ENCODE measurements around the gene VPS26B.
"Not testable (repeated sequence)": the region's sequence is repeated elsewhere in the genome, so short reads cannot be mapped to it uniquely, and the experiment has no call there.

VPS26B gene

DNA sequence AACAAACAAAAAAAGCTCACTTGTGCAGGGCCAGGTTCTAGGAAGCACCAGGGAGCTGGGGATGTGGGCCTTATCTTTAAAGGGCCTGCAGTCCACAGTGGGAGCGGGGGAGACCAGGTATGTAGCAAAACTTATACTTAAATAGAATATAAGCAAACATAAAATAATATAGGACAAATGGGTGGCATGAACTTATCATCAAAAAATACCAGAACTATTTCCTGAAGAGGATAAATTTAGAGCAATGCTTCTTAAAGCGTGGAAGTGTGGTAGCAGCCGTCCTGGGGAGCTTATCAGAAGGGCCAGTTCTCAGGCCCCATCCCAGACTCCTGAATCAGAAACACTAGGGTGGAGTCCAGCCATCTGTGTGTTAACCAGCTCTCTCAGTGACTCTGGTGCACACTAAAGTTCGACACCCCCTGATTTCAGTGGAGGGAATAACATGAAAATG is 9.3 kb downstream of the VPS26B start:
- DNase-seq = no peak

DNA sequence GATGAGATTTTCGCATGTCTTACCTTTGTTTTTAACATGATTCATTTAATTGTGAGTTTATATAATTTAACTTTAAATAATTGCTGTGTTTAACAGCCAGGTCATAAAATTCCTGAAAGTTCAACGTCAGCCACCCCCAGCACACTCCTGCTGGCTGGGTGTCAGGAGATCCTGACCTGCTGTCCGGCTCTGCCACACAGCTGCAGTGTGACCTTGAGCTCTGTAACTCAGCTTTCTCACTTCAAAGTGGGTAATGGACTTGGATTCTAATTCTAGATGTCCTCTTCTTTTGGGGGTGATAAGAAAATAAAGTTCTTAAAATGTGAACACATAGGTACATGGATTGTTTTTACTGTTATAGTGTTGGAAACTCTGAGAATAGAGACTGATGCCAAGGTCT is 10.9 kb downstream of the VPS26B start:
- no peak for DNase-seq

DNA sequence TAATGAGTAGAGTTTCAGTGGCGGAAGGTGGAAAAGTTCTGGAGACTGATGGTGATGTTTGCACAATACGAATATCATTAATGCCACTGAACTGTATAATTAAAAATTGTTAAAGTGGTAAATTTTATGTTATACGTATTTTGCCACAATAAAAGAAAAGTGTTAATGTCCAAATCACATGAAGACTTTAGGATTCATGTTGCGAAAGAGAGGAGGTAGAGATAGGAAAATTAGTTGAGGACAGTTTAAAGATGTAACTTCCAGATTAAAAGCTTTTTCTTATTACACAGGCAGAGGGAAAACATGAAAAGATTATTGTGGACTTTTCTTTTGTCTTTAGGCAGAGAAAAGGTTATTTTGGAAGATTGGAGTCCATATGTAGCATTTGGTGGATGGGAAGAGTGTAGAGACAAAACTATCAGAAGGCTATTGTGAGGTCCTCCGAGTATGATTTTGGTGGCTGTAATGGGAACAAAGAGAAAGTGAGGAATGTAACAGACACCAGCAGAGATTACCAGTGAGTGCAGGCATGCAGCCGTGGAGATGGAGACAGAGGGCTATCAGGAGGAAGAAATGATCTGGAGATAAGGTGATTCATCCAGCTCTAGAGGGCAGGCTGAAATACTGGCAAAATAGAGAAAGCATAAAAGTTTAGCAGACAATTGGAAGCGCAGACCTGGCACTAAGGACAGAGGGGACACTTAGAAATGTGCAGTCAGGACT is 12.5 kb downstream of the VPS26B start:
- no peak for DNase-seq

DNA sequence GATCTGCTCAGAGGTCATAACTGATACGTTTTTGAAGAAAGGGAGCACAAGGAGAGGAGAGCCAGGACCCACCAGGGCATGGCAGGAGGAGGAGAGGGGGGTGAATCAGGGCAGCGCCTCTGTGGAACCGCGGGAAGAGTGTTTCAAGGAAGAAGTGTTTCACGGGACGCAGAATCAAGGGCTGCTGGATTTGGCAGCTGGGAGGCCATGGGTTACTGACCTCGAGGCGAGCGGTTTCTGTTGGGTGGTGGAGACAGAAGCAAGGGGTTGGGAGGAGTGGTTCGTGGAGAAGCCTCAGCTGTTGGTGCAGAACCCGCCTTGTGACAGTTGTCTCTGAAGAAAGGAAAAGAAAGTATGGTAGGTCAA is 13.1 kb downstream of the VPS26B start:
- no peak for DNase-seq

DNA sequence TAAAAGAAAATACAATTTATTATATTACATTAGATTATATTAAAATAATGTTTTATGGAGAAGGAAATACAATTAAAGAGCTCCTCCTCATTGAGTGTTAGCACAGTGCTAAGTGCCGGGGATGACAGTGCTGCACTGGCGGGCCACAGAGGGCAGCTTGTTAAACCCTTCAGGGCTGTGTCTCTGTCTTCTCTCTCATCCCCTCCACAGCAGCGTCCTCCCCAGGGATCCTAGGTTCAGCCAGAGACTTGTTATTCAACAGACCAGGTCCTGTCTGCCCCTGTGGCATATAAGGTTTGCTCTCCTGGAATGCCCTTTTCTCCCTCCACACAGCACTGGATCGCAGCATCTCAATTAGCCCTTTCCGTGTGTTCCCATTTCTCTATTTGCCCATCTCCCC is 14.5 kb downstream of the VPS26B start:
- DNase-seq = no peak

DNA sequence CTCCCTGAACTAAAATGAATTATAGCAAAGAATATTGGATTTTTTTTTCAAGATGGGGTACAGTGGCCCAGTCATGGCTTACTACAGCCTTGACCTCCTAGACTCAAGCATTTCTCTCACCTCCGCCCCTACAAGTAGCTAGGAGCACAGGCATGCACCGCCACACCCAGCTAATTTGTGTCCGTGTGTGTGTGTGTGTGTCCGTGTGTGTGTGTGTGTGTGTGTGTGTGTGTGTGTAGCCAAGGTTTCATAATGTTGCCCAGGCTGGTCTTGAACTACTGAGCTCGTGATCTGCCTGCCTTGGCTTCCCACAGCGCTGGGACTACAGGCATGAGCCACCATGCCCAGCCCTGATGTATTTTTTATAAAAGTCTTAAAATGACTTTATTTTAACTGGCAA is 16.1 kb downstream of the VPS26B start:
- no peak for DNase-seq

DNA sequence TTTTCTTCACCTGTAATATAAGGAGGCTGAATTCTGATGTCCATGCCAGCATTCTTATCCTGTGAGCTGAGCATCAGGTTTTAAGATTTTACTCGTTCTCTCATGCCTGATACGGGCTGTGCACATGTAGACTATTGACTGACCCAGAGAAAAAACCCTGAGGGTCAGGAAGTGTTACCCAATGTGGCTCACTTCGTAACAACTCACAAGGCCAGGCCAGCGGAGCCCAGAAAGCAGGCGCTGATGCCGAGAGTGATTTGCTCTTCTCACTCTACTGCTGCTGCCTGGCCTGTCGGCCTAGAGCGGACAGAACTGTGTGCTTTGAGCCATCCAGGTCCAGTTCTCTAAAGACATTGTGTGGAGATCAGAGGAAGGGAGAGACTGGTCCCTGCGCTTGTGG is 17.9 kb downstream of the VPS26B start:
- DNase-seq = no peak

DNA sequence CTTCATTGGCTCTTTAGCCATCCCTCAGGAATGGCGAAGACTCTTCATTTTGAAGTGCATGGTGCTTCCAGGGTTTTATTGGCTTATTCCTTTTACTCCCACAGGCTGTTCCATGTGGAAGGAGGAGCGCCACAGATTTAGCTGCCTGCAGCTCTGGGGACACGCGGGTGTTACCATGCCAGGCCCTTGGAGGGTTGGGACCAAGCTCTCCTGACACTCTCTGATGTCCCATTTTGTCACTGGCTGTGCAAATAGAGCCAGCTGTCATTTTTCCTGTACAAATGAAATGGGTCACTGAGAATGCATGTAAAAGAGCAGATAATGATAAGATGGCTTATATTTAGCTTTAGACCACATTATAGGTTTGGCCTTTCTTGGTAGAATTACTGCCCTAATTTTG is 19.4 kb downstream of the VPS26B start:
- no peak for DNase-seq

DNA sequence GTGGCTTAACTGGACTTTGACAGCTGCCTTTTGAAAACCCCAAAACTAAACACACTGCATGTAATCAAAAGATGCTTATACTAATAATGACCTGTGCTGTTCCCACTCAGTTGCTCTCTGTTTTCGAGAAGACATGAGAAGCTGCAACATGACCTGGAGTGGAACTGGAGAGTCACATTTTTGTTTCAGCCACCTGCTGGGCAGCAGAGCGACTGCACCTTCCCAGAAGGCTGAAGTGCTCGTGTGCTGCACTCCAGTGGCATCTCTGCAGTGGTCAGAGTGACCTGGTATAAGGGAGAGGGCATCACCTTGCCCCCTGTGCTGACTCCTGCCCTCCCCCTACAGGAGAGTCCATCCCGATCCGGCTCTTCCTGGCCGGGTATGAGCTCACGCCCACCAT is 20.1 kb downstream of the VPS26B start:
- peak; percentile 20 for DNase-seq

DNA sequence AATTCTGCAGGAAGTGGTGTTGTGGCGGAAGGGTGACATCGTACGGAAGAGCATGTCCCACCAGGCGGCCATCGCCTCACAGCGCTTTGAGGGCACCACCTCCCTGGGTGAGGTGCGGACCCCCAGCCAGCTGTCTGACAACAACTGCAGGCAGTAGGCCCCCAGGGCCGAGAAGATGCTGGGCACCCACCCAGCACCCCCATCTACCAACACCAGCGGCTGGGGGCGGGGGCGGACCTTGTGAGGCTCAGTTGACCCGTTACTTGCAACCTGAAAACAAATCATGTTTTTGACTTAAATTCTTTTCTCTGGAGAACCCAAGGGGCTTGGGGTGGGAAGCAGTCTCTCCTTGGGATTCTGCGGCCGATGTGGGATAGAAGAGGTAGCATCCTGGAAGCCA is 21.0 kb downstream of the VPS26B start:
- no peak for DNase-seq

DNA sequence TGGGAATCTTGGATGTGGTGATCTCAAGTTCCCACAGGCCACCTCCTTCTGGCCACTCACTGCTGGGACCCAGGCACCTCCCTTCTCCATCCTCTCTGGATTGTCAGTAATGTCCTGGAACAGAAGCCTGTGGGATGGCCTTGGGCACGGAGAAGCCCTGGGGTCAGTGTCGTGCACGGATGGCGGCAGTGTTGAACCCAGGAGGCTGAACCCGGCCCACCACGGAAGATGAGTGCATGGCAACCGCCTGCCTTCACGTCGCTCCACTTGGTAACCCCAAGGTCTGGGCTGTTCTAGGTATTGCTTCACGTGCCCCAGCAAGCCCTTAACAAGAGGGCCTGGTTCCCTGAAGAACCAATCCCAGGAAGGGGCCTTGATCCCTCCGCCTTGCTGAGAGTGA is 21.6 kb downstream of the VPS26B start:
- DNase-seq = no peak

DNA sequence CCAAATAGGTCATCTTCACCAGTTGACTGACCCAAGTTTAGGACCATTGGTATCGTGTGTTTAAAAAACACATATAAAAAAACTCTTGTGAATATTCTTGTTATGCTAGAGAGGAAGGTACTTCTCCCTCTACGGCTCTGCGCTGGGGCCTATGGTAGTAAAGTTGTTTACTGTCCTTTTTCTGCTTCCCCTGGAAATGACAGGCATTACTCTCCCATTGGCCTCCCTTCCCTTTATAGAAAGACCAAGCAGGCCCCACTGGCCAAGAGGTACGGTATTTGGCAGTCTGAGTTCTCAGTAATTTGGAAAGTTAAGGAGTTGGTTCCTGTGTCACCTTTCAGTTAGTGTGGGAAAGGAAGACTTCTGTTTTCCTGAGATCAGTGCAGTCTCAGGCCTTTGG is 22.2 kb downstream of the VPS26B start:
- no peak for DNase-seq

DNA sequence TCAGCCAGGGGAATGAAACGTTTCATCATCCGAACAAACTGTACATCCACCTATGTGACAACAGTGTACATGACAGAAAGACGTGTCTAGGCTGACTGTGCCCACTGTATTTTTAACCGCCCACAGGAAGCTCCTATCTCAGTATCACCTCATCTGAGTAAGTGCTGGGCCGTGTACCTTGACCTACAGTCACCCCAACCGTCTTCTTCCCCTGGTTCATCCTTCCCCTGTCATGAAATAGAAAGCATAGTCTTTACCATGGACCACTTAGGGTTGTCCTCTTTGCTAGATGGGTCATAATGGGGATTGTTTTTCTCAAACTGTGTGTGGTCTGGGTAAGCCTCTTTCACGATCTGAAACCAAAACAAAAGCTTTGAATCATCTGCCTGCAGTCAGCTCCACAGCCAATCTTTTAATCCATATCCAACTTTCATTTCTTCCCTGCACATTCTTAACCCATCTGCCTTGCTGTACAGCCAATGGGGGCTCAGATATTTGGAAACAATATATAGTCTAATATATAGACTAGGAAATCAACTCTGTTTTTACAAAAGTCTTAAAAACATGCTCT is 24.5 kb downstream of the VPS26B start:
- DNase-seq = peak; percentile 43

DNA sequence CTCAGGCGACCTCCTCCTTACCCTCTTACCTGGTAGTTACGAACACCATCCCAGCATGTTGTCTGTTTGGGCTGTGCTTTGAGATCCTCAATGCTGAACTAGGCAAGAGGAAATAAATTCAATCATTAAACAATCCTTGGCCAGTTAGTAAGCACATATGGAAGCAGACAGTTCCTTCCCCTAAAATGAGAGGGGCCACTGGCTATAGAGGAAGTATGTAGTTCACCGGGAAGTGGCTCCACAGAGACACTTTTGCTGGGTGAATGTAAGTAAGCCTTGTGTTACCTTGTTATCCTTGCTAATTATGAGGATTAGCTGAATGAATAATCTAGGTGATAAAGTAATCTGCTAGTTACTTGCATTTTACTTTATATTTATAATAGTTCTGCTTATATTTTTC is 25.8 kb downstream of the VPS26B start:
- no peak for DNase-seq

DNA sequence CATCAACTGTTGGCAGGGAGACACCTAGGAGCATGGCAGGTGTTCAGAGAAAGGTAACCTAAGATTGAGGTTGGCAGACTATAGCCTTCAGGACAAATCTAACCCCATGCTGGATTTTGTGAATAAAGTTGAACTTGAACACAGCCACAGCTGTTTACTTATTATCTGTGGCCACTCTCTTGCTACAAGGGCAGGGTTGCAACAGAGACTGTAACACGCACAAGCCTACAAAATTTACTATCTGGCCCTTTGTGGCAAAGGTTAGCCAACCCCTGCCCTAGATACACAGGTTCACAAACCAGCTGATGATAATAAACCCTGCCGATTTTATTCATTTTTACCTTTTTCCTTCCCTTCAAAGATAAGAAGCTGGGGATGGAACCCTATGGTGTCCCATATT is 26.2 kb downstream of the VPS26B start:
- DNase-seq = no peak

DNA sequence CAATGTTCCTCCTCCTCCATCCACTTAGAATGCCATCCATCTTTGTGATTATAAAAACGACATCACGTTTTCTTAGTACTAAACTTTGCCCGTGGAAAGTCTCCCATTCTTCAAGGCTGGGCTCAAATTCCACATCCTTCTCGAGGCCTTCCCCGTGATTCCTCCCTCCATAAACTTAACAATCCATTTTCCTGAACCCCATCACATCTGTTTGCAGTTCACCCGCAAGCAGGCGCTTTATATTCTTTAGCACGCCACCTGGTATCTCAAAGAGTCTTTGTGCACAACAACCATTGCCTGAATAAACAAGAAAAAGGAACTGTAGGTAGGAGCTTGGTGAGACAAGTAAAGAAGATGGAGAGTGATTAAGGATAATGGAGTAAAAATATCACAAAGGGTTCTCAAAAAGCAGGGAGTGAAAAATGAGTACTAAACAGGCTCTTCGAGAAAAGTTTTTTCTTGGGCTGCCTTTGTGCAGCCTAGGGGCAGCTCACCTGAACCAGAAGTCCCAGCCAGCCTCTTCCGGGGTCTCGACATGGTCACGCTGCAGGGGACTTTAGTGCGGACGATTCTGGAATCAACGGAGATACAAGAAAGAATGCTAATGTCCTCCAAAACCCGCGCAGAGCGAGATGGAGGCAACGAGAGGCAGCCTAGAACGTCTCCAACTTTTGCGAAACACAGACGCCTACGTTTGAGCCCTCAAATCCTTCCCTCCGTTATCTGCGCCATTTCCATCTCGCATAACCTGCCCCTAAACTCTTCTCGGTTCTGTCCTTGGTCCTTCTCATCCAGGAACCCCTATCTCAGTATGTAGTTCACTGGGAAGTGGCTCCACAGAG is 28.1 kb downstream of the VPS26B start:
- no peak for DNase-seq

DNA sequence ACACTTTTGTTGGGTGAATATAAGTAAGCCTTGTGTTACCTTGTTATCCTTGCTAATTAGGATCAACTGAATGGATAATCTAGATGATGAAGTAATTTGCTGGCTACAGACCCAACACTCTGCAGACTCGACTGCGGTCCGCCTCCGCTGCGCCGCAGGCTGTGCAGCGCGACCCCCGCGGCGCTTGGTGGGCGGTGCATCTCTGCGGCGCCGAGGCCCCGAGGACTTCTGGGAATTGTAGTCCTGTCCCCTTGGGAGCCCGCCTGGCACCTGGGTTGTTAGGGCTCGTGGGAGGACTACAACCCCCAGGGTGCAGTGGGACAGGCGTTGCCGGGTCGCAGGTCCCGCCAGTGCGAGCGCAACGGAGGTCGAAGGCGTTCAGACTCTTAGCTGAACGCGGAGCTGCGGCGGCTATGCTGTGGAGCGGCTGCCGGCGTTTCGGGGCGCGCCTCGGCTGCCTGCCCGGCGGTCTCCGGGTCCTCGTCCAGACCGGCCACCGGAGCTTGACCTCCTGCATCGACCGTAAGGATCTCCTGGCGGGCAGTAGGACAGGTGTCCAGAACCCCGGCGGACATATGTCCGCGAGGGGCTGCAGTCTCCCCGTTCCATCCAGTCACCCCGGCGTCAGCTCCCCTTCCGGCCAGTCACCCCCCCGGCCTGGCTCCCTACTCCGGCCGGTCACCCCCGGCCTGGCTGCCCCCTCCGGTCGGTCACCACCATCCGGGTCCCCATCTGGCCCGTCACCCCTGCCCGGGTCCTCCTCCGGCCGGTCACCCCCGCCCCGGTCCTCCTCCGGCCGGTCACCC is 28.9 kb downstream of the VPS26B start, which contains the start of the genes ACAD8 and THYN1:
ACAD8 (plus strand) TSS at position 381 of the 806 bp plus-strand sequence; CDS start at position 414, 33 bp downstream.
THYN1 (minus strand) TSS at position 165 of the 806 bp plus-strand sequence. CDS start 470 bp downstream, outside the sequence.
- peak; percentile 97 for DNase-seq

DNA sequence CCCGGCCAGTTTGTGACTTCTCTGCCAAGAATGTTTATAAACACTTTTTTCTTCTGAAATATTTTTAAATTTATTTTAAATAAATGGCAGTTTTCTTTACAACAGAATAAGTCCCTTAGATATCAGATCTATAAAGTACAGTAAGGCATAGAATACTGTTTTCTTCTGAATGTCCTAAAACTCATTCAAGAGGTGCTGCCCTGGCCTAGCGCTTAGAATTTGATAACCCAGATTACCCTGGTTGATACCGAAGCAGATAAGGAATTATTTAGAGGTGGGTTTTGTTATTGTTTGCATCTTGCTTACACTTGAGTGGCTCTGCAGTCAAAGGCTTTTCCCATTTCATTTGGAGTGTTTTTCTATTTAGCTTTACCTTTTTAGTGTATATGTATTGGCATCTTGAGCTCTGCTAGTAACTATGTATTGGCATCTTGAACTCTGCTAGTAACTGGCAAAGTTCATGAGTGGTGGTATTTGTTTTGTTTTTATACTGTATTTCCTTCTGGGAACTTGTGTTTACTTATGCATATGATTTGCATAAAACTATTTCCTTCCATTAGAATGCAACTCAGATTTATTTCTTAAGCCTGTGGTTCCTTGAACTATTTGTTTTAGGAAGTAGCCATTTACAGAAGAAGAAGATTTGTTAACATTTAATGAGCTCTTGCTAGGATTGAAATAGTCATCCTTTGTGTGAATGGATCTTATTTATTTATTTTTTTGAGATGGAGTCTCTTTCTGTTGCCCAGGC is 30.1 kb downstream of the VPS26B start:
- DNase-seq = no peak

DNA sequence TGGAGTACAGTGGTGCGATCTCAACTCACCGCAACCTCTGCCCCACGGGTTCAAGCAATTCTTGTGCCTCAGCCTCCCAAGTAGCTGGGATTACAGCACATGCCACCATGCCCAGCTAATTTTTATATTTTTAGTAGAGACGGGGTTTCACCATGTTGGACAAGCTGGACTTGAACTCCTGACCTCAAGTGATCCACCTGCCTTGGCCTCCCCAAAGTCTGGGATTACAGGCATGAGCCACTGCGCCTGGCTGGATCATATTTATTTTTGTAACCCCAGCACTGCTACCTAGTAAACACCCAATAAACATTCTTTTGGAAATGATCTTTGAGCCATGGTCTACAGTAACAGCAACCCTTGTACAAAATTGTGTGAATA is 30.7 kb downstream of the VPS26B start:
- DNase-seq = not testable (repeated sequence)

DNA sequence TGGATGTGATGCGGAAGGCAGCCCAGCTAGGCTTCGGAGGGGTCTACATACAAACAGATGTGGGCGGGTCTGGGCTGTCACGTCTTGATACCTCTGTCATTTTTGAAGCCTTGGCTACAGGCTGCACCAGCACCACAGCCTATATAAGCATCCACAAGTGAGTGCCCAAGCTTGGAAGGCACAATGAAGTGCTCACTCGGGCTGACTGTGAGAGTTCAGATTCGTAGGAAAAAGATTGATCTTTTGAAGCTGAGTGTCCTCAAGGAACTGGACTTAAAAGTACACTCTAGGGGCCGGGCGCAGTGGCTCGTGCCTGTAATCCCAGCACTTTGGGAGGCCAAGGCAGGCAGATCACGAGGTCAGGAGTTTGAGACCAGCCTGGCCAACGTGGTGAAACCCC is 32.6 kb downstream of the VPS26B start:
- no peak for DNase-seq

DNA sequence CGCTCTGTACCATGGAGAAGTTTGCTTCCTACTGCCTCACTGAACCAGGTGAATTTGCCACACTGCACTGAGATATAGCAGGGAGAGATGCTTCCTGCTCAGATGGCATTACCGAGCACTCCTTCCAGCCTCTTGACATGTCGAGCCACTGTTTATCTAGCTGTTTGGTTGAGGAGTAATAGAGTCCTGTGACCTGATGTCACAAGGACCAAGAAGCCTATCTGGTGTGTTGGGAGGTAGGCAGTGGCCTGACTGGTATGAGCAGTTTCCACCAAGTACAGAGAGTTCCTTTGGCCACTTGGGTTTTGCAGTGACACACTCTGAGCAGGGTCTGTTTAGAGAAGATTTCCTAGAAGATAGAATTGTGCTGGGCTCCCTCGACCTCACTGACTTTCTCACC is 34.1 kb downstream of the VPS26B start:
- DNase-seq = no peak

DNA sequence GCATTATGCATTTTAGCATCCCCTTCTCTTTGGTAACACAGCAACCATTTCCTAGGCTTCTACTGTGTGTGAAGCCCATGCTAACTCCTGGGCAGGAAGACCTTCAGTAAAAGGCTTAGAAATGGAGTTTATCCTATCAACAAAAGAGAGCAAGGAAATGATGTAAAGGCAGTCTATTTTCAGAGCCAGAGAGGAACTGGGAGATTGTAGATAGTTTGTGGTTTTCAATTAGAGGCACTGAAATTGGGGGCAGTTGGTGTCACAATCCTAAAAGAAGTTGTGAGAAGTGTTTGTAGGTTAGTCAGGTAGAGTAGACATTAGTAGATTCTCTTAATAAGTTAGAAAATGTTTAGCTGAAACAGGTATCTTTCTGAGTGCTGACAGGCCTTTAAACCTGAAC is 36.0 kb downstream of the VPS26B start:
- no peak for DNase-seq
